ENCODE data around the gene NUTF2.

DNA sequence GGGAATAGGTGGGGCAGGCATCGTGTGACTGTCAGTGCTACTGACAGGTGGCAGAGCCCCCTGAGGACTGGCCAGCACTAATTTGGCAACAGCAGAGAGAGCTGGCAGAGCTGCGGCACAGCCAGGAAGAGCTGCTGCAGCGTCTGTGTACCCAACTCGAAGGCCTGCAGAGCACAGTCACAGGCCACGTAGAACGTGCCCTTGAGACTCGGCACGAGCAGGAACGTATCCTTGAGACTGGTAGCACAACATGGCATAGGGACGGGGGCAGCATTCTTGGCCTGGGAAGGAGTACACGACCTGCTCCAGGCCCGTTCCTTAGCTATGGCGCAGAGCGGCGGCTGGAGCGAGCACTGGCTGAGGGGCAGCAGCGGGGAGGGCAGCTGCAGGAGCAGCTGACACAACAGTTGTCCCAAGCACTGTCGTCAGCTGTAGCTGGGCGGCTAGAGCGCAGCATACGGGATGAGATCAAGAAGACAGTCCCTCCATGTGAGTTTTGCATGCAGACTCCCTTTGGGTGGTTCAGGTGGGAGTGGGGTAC lies 35.0 kb downstream of the NUTF2 start:
- no peak for TF ChIP-seq ZNF274 (IDR thresholded peaks at IDR 0.05; ENCODE audit: borderline replicate concordance, extremely low read depth, low read length)
- TF ChIP-seq, protein P1, sequence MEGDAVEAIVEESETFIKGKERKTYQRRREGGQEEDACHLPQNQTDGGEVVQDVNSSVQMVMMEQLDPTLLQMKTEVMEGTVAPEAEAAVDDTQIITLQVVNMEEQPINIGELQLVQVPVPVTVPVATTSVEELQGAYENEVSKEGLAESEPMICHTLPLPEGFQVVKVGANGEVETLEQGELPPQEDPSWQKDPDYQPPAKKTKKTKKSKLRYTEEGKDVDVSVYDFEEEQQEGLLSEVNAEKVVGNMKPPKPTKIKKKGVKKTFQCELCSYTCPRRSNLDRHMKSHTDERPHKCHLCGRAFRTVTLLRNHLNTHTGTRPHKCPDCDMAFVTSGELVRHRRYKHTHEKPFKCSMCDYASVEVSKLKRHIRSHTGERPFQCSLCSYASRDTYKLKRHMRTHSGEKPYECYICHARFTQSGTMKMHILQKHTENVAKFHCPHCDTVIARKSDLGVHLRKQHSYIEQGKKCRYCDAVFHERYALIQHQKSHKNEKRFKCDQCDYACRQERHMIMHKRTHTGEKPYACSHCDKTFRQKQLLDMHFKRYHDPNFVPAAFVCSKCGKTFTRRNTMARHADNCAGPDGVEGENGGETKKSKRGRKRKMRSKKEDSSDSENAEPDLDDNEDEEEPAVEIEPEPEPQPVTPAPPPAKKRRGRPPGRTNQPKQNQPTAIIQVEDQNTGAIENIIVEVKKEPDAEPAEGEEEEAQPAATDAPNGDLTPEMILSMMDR (IDR thresholded peaks at IDR 0.05; ENCODE audit: control extremely low read depth in 1 of 3, insufficient read depth in 1 of 3, low read depth in 1 of 3, low read length in 3 of 3) = no peak
- TF ChIP-seq TEAD4 (IDR thresholded peaks at IDR 0.05; ENCODE audit: low read depth, low read length) = no peak
